Activated naive CD4-positive, alpha-beta T cell treated with anti-CD3 and anti-CD28 coated beads, Interleukin-2, amount 50 U/mL, for 72 hours (primary cell): ENCODE measurements around the gene WDR64. TPM values are rescaled to one million over a fixed set of nuclear protein-coding genes. Genes with fewer than 3 reads are reported as not detected.
"Not testable (repeated sequence)": the region's sequence is repeated elsewhere in the genome, so short reads cannot be mapped to it uniquely, and the experiment has no call there.

ENCODE experiments used
- ATAC-seq, 2 donors: fragments of 150-1000 bp; cut with Tn5 transposase; 2 replicates each; pipeline ENCODE4 v1.10.0; 2021; ENCODE audit warnings: mild to moderate bottlenecking in 2 of 2, moderate library complexity in 2 of 2
- DNase-seq, 2 donors: peaks; one replicate each; pipeline ENCODE4 v3.0.0; 2021 to 2022; ENCODE audit warnings: low spot score in 2 of 2
- H3K27ac Mint-ChIP-seq, 2 donors: one replicate each; pipeline ENCODE4 v1.8.0; 2022; ENCODE audit warnings: mild to moderate bottlenecking in 2 of 2, mixed read lengths in 2 of 2
- H3K36me3 Mint-ChIP-seq, 2 donors: one replicate each; pipeline ENCODE4 v1.8.0; 2022; ENCODE audit warnings: mixed read lengths in 2 of 2
- H3K9me3 Mint-ChIP-seq, 2 donors: one replicate each; pipeline ENCODE4 v1.8.0; 2022; ENCODE audit warnings: mixed read lengths in 2 of 2
- total RNA-seq, 2 donors: library from RNA; stranded (reverse); gene quantifications; one replicate each; pipeline ENCODE4 v1.2.3, GENCODE V29; 2022

WDR64 gene
- total RNA-seq, 2 donors from 2014 or later, result not detected

DNA sequence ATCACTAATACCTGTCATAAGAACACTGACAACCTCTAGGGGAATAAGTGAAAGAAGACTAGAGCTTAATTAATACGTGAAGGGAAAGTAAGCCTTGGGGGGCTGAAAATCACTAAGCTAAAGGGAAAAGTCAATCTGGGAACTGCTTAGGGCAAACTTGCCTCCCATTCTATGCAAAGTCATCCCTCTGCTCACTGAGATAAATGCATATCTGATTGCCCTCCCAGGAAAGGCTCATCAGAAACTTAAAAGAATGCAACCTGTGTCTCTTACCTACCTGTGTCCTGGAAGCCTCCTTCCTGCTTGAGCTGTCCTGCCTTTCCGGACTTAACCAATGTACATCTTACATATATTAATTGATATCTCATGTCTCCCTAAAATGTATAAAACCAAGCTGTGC is 81.8 kb downstream of the WDR64 start:
- ATAC-seq (no peak), DNase-seq (no peak)
- Mint-ChIP-seq H3K27ac (no peak overlapping the region), H3K36me3 (no peaks in the 10 kb centered on the region), H3K9me3 (no peaks in the 10 kb centered on the region)

DNA sequence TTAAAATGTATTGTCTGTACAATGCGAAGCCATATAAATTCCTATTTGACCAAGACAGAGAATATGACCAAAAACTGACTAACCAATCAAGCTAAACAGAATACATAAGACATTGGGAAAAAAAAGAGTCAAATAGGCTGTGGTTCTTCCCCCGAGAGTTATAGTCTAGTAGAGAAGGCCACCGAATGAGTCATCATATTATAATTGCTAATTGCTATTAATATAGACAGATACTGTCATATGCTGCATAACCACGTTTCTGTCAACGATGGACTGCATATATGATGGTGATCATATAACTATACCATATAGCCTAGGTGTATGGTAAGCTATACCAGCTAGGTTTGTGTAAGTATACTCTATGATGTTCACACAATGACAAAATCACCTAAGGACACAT is 82.5 kb downstream of the WDR64 start:
- no peaks in the 10 kb centered on the region for H3K9me3 Mint-ChIP-seq
- ATAC-seq (no peak), DNase-seq (no peak)
- no peaks in the 10 kb centered on the region for H3K36me3 Mint-ChIP-seq
- H3K27ac Mint-ChIP-seq, result no peak overlapping the region

DNA sequence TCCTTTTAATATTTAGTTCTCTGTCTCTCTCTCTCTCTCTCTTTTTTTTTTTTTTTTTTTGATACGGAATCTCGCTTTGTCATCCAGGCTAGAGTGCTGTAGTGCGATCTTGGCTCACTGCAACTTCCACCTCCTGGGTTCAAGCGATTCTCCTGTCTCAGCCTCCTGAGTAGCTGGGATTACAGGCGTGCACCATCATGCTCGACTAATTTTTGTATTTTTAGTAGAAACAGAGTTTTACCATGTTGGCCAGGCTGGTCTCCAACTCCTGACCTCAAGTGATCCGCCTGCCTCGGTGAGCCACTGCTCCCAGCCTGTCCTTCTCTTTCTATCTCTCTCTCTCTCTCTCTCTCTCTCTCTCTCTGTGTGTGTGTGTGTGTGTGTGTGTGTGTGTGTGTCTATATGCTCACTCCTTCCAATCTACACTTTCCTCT is 83.4 kb downstream of the WDR64 start:
- ATAC-seq, DNase-seq, H3K36me3 Mint-ChIP-seq, H3K9me3 Mint-ChIP-seq: not testable (repeated sequence)
- peak overlapping the region in 1 of 2 donors; percentile 52 for H3K27ac Mint-ChIP-seq

DNA sequence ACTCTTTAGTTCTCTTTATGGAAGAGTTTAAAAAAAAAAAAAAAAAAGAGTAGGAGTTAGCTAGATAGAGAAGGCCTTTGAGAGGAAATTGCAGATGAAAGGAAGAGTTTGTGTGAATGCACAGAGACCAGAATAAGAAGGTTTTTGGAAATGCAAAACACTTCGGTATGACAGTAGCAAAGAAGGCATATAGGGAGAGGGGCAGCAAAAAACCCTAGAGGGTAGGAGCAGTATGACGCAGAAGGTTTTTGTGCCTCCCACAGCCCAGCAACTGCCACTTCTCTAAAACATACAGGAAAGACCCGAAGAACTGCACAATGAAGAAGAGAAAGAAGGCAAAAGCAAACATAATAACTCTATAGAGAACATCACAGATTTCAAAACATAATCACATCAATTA is 84.3 kb downstream of the WDR64 start:
- Mint-ChIP-seq H3K9me3 (no peaks in the 10 kb centered on the region), H3K27ac (no peak overlapping the region), H3K36me3 (no peaks in the 10 kb centered on the region)
- no peak for ATAC-seq
- no peak for DNase-seq

DNA sequence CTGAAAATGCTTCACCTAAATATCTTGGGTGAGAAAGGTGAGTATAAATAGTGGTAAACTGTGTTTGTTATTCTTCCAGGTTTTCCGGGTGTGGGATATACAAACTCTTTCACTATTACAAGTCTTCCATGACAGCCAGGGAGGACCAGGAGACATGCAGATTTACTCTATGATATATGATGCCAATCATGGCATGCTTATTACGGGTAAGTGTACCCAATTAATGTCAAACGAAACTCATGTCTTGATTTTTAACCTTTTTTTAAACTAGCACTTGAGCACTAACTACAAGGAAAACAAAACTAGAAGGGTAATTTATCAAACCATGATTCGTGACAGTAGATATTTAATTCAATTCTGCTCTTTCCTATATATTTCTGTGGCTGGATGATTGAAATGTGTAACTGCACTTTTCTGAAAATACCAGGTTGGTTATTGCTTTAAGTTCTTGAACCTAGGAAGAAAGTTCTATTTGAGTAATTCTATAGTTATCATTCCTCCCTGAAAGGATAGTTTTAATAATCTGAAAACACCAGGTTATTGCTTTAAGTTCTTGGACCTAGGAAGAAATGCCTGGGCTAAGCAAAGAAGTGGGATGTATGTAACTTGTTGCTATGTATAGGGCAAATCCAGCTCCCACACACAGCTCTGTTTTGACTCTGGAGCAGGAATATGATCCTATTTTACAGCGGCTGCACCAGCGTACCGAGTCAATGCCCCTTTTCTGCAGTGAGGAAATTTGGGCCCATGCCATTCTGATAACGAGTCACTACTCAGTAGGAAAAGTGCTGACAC is 86.4 kb downstream of the WDR64 start:
- Mint-ChIP-seq H3K9me3 (no peaks in the 10 kb centered on the region), H3K27ac (no peak overlapping the region), H3K36me3 (no peaks in the 10 kb centered on the region)
- ATAC-seq (no peak), DNase-seq (no peak)

GRCh38 chr1:241742084-241742483 is 90.0 kb downstream of the WDR64 start:
- H3K27ac Mint-ChIP-seq, result no peak overlapping the region

GRCh38 chr1:241744591-241744990 is 92.5 kb downstream of the WDR64 start:
- no peak for DNase-seq
- Mint-ChIP-seq H3K9me3 (no peaks in the 10 kb centered on the region), H3K27ac (no peak overlapping the region), H3K36me3 (no peaks in the 10 kb centered on the region)
- no peak for ATAC-seq

More at GRCh38 chr1:241742084-241742483, 90.0 kb downstream of the WDR64 start:
- H3K36me3 Mint-ChIP-seq, result no peaks in the 10 kb centered on the region
- H3K9me3 Mint-ChIP-seq, result no peaks in the 10 kb centered on the region
- DNase-seq (no peak), ATAC-seq (no peak)

DNA sequence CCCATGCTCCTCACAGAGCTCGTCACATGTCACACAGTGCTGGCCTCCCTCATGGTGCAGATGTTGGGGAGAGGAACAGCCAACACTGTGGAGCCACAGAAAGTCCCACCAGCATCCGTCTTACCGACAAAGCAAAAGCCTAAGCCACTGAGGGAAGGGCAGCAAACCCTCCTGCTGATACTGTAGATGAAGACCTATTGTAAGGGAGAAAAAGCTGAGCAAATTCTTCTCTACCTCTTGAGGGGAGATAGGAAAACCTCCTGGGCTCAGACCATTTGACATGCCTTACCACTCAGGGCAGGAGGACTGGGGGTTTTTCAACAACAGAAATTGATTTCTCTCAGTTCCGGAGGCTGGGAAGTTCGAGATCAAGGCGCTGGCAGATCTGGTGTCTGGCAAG is 95.9 kb downstream of the WDR64 start:
- H3K36me3 Mint-ChIP-seq, result no peaks in the 10 kb centered on the region
- no peaks in the 10 kb centered on the region for H3K9me3 Mint-ChIP-seq

GRCh38 chr1:241749041-241749944 is 97.2 kb downstream of the WDR64 start:
- Mint-ChIP-seq H3K9me3 (no peaks in the 10 kb centered on the region), H3K27ac (no peak overlapping the region), H3K36me3 (no peaks in the 10 kb centered on the region)
- ATAC-seq, result no peak
- DNase-seq, result no peak

More for the DNA sequence above, 95.9 kb downstream of the WDR64 start:
- DNase-seq, result no peak
- ATAC-seq, result no peak
- H3K27ac Mint-ChIP-seq, result no peak overlapping the region

- Mint-ChIP-seq H3K27ac (no peak overlapping the region), H3K9me3 (no peaks in the 10 kb centered on the region), H3K36me3 (no peaks in the 10 kb centered on the region)
- no peak for DNase-seq
- ATAC-seq, result no peak
Observed at GRCh38 chr1:241749945-241750695, 98.0 kb downstream of the WDR64 start.

DNA sequence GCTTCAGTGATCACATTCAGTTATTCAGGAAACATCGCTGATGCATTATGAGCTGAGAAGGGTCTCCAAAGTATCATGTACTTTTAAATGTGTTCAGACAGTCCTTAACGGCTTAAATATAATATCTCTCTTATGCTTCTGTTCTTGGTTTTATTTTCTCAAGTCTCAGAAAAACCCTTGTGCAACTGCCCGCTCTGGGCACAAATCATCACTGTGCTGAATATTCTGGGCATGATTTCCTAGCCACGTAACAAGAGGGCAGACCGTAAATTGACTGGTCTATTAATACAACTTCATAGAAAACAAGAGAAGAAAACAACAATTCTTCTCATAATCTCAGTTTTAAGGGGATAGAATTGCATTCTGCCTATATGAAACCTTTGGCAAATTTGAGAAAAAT is 99.4 kb downstream of the WDR64 start:
- H3K27ac Mint-ChIP-seq, result no peak overlapping the region
- ATAC-seq, result no peak
- H3K36me3 Mint-ChIP-seq, result no peaks in the 10 kb centered on the region
- peaks cover 0 to 3% of the 10 kb centered on the region in 2 donors for H3K9me3 Mint-ChIP-seq
- DNase-seq, result no peak

DNA sequence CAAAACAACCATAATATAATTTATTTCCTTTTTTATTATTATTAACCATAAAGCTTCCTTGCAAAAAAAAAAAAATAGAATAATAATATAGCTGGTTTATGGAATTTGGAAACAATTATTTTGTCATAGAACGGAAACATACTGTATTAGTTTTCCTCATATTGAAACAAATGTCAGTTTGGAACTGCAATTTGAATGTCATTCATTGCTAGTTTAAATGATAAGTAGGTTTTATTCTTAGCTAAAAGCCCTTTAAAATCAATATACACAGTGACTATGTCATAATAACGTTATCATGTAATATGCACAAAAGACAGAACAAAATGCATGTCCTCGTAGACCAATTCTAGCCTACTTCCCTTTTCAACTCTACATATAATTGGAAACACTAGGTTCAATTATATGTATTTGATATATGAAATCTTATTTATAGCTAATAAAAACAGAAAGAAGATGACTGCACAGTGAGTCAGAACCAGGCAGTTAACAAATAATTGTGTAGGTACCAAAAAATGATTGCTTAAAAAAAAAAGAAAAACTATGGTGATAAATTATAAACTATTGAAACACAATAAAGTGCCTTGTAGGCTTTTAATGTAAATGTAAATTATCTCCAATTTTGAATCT is 110.7 kb downstream of the WDR64 start:
- Mint-ChIP-seq H3K36me3 (no peaks in the 10 kb centered on the region), H3K27ac (no peak overlapping the region), H3K9me3 (no peaks in the 10 kb centered on the region)
- DNase-seq (no peak), ATAC-seq (no peak)

GRCh38 chr1:241765390-241765789 is 113.3 kb downstream of the WDR64 start:
- no peaks in the 10 kb centered on the region for H3K36me3 Mint-ChIP-seq
- DNase-seq (no peak), ATAC-seq (no peak)
- H3K27ac Mint-ChIP-seq, result no peak overlapping the region
- no peaks in the 10 kb centered on the region for H3K9me3 Mint-ChIP-seq

- no peak overlapping the region for H3K27ac Mint-ChIP-seq
- H3K36me3 Mint-ChIP-seq, result no peaks in the 10 kb centered on the region
- ATAC-seq, result no peak
- no peak for DNase-seq
- H3K9me3 Mint-ChIP-seq, result no peaks in the 10 kb centered on the region
Observed at GRCh38 chr1:241767737-241768136, 115.7 kb downstream of the WDR64 start.

DNA sequence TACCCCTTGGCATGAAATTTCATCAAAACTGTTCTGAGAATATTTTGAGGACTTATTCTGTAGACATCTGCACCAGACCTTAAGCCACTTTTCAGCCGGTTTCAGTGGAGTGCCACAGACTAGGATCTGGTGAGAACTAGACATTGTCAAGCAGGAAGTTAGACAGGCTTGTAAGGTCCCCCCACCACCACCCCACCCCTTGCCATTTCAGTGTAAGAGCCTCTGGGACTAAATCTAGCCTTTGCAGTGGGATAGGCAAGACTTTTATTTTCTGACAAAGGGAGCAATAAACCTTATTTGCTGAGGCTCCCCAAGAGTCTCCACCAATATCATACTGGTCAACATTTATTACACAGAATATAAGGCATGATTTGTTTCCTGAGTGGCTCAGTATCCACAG is 118.0 kb downstream of the WDR64 start:
- H3K9me3 Mint-ChIP-seq, result no peaks in the 10 kb centered on the region
- no peak overlapping the region for H3K27ac Mint-ChIP-seq
- no peak for DNase-seq
- H3K36me3 Mint-ChIP-seq, result no peaks in the 10 kb centered on the region
- no peak for ATAC-seq

DNA sequence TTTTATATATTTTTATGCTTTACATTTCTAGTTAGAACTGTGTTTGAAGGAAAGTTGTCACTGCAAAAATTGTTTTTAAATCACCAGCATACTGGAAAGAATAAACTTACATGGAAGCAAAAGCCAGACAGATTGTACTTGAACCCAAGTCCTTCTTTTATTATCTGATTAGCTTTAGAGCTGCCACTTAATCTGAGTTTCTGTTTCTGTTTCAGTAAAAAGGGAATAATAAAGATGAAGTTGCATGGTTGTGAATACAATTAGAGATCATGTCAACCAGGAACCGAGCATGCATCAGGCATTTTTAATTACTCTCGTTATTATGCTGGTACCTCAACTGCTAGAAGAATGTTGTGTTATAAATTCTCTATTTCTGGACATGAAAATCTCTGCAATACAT is 119.0 kb downstream of the WDR64 start:
- no peak overlapping the region for H3K27ac Mint-ChIP-seq
- ATAC-seq, result no peak

More for the DNA sequence above, 119.0 kb downstream of the WDR64 start:
- Mint-ChIP-seq H3K9me3 (no peaks in the 10 kb centered on the region), H3K36me3 (no peaks in the 10 kb centered on the region)
- DNase-seq, result no peak
